BE2C (cell line): ENCODE measurements around the gene GPR161.
"Not testable (repeated sequence)": the region's sequence is repeated elsewhere in the genome, so short reads cannot be mapped to it uniquely, and the experiment has no call there.

Experiments used
- DNase-seq: peaks from one replicate; pipeline ENCODE4 v3.0.0-alpha.2; 2020
- H3K27me3 ChIP-seq: fragments of 250-450 bp; sonication (Bioruptor Pico); 2 replicates; pipeline ENCODE4 v1.5.1; 2020; ENCODE audit warnings: mild to moderate bottlenecking
- H3K36me3 ChIP-seq: fragments of 250-450 bp; sonication (Bioruptor Pico); 2 replicates; pipeline ENCODE4 v1.5.1; 2020; ENCODE audit warnings: mild to moderate bottlenecking
- H3K4me1 ChIP-seq: fragments of 250-450 bp; sonication (Bioruptor Pico); 2 replicates; pipeline ENCODE4 v1.5.1; 2020
- H3K4me3 ChIP-seq: 2 replicates; pipeline ENCODE4 v1.5.1; 2011; ENCODE audit warnings: low read depth, low read length
- H3K9me3 ChIP-seq: fragments of 250-450 bp; sonication (Bioruptor Pico); 2 replicates; pipeline ENCODE4 v1.5.1; 2020
- TF ChIP-seq, protein P1 (sequence below): IDR thresholded peaks from 2 replicates; pipeline ENCODE4 v1.5.1; 2012; ENCODE audit warnings: mild to moderate bottlenecking, low read depth, low read length

Gene GPR161

DNA sequence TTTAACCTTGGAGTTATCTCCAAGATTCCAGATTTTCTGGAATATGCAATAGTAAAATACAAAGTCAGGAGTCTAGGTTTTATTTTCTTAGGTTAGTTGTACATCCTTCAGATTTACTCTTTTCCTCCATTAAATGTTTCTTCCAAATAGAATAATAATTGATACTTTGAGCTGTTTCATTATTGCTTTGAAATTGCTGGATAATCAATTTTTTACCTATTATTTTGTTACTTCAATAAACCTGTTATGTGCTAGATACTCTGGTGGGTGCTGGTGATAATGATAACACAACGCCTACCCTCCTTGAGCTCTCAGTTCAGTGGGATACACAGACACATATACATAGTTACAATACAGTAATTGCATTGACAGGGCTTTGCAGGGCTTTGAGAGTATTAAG, 79.4 kb downstream of the GPR161 start:
- H3K4me3 ChIP-seq = no peak overlapping the region
- TF ChIP-seq, protein P1, sequence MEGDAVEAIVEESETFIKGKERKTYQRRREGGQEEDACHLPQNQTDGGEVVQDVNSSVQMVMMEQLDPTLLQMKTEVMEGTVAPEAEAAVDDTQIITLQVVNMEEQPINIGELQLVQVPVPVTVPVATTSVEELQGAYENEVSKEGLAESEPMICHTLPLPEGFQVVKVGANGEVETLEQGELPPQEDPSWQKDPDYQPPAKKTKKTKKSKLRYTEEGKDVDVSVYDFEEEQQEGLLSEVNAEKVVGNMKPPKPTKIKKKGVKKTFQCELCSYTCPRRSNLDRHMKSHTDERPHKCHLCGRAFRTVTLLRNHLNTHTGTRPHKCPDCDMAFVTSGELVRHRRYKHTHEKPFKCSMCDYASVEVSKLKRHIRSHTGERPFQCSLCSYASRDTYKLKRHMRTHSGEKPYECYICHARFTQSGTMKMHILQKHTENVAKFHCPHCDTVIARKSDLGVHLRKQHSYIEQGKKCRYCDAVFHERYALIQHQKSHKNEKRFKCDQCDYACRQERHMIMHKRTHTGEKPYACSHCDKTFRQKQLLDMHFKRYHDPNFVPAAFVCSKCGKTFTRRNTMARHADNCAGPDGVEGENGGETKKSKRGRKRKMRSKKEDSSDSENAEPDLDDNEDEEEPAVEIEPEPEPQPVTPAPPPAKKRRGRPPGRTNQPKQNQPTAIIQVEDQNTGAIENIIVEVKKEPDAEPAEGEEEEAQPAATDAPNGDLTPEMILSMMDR = no peak
- no peaks in the 10 kb centered on the region for H3K27me3 ChIP-seq

DNA sequence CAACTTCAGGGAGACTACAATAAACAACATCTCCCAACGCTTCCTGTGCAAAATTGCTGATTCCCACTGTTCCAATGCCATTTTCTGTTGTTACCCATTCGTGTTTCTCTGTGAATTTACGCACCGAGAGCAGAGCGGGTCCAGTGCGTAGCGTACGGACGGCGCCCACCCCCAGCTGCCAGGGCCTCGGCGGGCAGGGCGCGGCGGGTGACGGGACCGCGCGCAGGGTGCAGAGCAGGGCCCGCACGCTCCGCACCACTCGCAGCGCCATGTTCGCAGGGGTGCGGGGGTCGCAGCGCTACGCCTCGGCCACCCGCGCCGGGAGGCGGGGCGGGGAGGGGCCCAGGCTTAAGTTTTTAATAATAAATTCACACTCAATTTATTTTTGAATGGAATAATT, 80.6 kb downstream of the GPR161 start:
- DNase-seq, H3K4me1 ChIP-seq, H3K4me3 ChIP-seq, H3K9me3 ChIP-seq, H3K27me3 ChIP-seq, H3K36me3 ChIP-seq: not testable (repeated sequence)

More for the DNA sequence above, 79.4 kb downstream of the GPR161 start:
- Histone ChIP-seq H3K36me3 (no peaks in the 10 kb centered on the region), H3K4me1 (no peaks in the 10 kb centered on the region), H3K9me3 (no peaks in the 10 kb centered on the region)
- DNase-seq = no peak

DNA sequence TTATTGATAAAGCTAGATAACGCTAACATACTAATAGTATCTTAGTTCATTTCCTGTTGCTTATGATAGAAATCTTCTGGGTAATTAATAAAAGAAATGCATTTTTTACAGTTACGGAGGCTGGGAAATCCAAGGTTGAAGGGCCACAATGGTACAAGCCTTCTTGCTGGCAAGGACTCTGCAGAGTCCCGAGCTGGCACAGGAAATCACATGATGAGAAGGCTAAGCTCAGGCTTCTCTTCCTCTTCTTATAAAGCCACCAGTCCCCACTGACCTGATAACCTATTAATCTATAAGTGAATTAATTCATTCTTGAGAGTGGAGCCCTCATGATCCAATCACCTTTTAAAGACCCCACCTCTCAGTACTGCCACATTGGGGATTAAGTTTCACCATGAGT, 82.6 kb downstream of the GPR161 start:
- no peak for DNase-seq
- no peaks in the 10 kb centered on the region for H3K9me3 ChIP-seq
- TF ChIP-seq, protein P1 = no peak
- no peaks in the 10 kb centered on the region for H3K27me3 ChIP-seq
- no peaks in the 10 kb centered on the region for H3K36me3 ChIP-seq
- no peaks in the 10 kb centered on the region for H3K4me1 ChIP-seq
- H3K4me3 ChIP-seq = no peak overlapping the region

DNA sequence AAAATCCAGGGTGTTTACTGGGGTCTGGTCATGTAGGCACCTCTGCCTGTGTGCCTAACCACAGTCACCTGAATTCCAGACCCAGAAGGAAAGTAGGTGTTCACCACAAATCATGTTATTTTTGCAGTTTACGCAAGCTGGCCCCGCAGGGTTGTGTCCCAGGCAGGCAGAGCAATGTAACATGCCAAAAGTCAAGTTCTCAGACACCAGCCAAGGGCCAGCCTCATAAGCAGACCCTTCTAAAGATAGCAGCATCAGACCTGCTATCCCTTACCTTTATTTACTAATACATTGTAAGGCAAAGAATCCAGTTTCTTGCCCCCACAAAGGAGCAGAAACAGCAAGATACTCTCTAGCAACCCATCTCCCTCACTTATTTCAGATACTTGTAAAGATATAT, 83.0 kb downstream of the GPR161 start:
- no peaks in the 10 kb centered on the region for H3K36me3 ChIP-seq
- no peak for DNase-seq
- H3K9me3 ChIP-seq = no peaks in the 10 kb centered on the region

DNA sequence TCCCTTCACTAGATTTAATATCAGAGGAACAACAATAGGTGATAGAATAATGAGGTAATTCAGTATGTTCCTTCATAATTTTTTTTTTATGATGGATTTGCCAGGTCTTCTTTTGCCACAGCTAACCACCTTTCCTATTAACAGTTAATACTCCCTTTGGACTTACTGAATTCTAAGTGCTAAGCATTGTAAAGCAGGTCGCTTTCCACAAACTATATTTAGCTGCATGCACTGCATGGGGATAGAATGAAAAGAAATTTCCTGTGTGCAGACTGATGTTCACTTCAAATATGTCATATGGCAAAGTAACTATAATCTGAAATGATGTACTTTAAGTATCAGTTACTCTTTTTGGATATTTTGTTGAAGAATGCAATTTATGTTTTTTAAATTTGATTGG, 85.8 kb downstream of the GPR161 start:
- DNase-seq = no peak
- Histone ChIP-seq H3K4me1 (no peaks in the 10 kb centered on the region), H3K4me3 (no peak overlapping the region), H3K36me3 (no peaks in the 10 kb centered on the region), H3K9me3 (no peaks in the 10 kb centered on the region), H3K27me3 (no peaks in the 10 kb centered on the region)
- TF ChIP-seq, protein P1 = no peak

More for the DNA sequence above, 83.0 kb downstream of the GPR161 start:
- no peak overlapping the region for H3K4me3 ChIP-seq
- no peaks in the 10 kb centered on the region for H3K4me1 ChIP-seq
- TF ChIP-seq, protein P1 = no peak
- H3K27me3 ChIP-seq = no peaks in the 10 kb centered on the region

DNA sequence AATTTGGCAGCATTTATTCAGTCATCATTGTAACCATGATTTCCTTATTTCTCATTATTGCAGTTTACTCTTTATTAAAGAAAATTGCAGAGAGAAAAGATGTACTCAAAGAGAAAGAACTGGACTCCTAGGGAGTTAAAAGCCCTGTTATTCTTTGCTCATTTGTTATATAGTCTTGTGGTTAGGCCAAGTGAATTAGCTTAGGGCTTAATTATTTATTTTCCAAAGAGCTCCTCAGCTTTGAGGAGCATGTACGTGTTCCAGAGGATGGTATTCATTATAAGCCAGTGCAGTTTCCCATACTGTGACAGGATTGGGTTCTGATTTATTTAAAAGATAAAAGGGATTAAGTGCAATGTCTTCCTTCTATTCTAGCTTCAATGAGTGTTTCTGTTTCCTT, 86.4 kb downstream of the GPR161 start:
- H3K9me3 ChIP-seq = no peaks in the 10 kb centered on the region
- no peaks in the 10 kb centered on the region for H3K36me3 ChIP-seq
- no peak overlapping the region for H3K4me3 ChIP-seq
- TF ChIP-seq, protein P1 = no peak
- H3K27me3 ChIP-seq = no peaks in the 10 kb centered on the region
- no peaks in the 10 kb centered on the region for H3K4me1 ChIP-seq
- no peak for DNase-seq

DNA sequence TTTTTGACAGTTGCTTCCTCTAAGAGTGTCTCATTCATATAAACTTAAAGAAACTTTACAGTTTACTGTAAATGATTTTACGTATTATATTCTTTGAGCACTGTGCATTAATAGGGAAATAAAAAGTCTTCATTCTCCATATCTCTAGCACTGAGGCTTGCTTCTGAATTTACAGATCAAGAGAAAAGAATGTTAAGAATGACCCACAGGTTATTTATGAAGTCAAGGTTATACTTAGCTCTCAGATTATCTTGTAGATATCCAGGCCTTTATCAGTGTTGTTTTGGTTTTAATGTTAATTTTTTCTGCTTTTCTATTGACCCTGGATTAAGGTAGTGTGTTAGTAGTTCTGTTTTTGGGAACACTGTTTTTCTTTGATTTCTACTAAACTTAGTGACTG, 91.4 kb downstream of the GPR161 start:
- DNase-seq = no peak
- Histone ChIP-seq H3K36me3 (no peaks in the 10 kb centered on the region), H3K9me3 (no peaks in the 10 kb centered on the region), H3K4me3 (no peak overlapping the region), H3K27me3 (no peaks in the 10 kb centered on the region), H3K4me1 (no peaks in the 10 kb centered on the region)
- TF ChIP-seq, protein P1 = no peak
